GM19035 (cell line): ENCODE results near the gene GARIN5B.
"Not testable (repeated sequence)": the region's sequence is repeated elsewhere in the genome, so short reads cannot be mapped to it uniquely, and the experiment has no call there.

Experiments
- ATAC-seq: cut with Tn5 transposase; IDR thresholded peaks from one replicate; pipeline ENCODE4 v1.9.1; 2021; ENCODE audit not compliant: unreplicated experiment

GARIN5B gene

GRCh38 chr19:55352040-55352439 is 11.0 kb downstream of the GARIN5B start:
- ATAC-seq: no peak

- ATAC-seq: no peak
Observed at GRCh38 chr19:55350620-55351315, 12.3 kb downstream of the GARIN5B start.

- ATAC-seq: no peak
Observed at GRCh38 chr19:55348317-55349034, 14.6 kb downstream of the GARIN5B start.

- ATAC-seq: no peak
Observed at GRCh38 chr19:55347442-55348009, 15.5 kb downstream of the GARIN5B start.

GRCh38 chr19:55346725-55347441 is 16.2 kb downstream of the GARIN5B start:
- ATAC-seq: no peak

GRCh38 chr19:55345818-55346724 is 17.0 kb downstream of the GARIN5B start:
- ATAC-seq: no peak

GRCh38 chr19:55345101-55345817 is 17.8 kb downstream of the GARIN5B start:
- ATAC-seq: no peak

- no peak for ATAC-seq
Observed at GRCh38 chr19:55344444-55344843, 18.6 kb downstream of the GARIN5B start.

- ATAC-seq: no peak
Observed at GRCh38 chr19:55341595-55342531, 21.2 kb downstream of the GARIN5B start.

- no peak for ATAC-seq
Observed at GRCh38 chr19:55341171-55341588, 21.9 kb downstream of the GARIN5B start.

GRCh38 chr19:55340784-55341147 is 22.3 kb downstream of the GARIN5B start:
- ATAC-seq: no peak

- ATAC-seq: no peak
Observed at GRCh38 chr19:55339889-55340783, 22.9 kb downstream of the GARIN5B start.

GRCh38 chr19:55339105-55339888 is 23.8 kb downstream of the GARIN5B start, which contains the start of gene KMT5C:
KMT5C (plus strand) TSS chr19:55339876; CDS start chr19:55341937, 2,061 bp downstream.
- ATAC-seq: peak; percentile 82

- no peak for ATAC-seq
Observed at GRCh38 chr19:55336101-55336500, 27.0 kb downstream of the GARIN5B start.

GRCh38 chr19:55333870-55334269 is 29.2 kb downstream of the GARIN5B start:
- ATAC-seq: no peak

- not testable (repeated sequence) for ATAC-seq
Observed at GRCh38 chr19:55329791-55330190, 33.3 kb downstream of the GARIN5B start.

GRCh38 chr19:55328774-55329318 is 34.2 kb downstream of the GARIN5B start:
- not testable (repeated sequence) for ATAC-seq
